GM18498 (cell line): ENCODE results near the gene COX7A1.
"Not testable (repeated sequence)": the region's sequence is repeated elsewhere in the genome, so short reads cannot be mapped to it uniquely, and the experiment has no call there.

Experiments used
- ATAC-seq: cut with Tn5 transposase; IDR thresholded peaks from one replicate; pipeline ENCODE4 v1.9.1; 2021; ENCODE audit warnings: mild to moderate bottlenecking, moderate library complexity; ENCODE audit not compliant: unreplicated experiment

Gene COX7A1

DNA sequence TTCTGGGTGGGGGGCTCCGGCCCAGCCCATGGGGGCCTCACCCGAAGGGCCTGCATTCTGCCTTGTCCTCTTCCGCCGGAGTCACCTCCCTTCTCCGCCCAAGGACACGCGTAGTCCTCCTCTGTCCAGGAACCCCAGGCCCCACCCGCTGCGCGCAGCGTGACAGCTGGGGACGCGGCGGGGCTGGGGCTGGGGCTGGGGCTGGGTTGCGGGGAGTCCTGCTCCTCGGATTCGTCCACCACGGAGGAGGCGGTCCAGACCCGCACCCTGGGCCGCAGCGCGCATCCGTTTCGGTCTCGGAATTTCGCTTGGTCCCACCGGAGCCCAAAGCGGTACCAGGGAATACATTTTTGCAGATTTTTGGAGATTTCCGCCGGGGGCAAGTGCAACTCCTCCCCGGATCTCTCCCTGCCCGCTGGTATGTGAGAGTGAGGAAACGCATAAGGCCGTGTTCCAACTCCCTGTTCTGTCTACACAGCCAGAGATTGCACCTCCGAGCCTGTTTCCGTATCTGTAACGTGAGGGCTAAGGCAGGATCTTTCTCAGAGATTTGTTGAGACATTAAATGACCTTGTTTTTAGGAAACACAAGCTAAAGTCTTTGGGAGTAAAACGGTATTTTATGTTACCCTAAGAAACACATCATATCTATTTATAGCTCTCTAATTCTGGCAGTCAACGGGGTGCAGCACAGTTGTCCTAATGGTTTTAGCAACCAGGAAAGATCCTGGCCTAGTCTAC is at the start of gene COX7A1:
TSS of gene COX7A1 (minus strand) at position 96 of the 740 bp plus-strand sequence. CDS start at position 56, 40 bp downstream.
- no peak for ATAC-seq

DNA sequence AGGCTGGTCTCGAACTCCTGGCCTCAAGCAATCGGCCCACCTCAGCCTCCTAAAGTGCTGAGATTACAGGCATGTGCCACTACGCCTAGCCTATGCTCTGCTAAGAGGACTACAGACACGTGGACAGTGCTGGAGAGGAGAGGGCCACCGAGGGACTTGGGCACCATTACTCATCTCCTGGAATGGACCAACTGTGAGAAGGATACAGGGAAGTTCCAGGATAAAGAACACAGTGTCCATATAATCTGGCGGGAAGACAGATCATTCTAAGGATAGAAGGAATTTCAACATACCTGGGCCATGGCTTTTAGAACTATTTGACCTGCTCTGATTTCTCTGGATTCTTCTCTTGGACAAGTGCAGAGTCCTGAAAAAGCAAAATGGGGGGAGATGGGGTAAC is 49.4 kb upstream of the COX7A1 start:
- no peak for ATAC-seq

DNA sequence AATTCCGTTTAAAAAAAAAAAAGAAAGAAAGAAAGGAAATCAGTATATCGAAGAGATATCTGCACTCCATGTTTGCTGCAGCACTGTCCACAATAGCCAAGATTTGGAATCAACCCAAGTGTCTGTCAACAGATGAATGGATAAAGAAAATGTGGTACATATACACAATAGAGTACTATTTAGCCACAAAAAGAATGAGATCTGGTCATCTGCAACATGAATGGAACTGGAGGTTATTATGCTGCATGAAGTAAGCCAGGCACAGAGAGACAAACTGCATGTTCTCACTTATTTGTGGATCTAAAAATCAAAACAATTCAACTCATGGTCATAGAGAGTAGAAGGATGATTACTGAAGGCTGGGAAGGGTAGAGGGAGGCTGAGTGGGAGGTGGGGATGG is 45.9 kb upstream of the COX7A1 start:
- no peak for ATAC-seq

DNA sequence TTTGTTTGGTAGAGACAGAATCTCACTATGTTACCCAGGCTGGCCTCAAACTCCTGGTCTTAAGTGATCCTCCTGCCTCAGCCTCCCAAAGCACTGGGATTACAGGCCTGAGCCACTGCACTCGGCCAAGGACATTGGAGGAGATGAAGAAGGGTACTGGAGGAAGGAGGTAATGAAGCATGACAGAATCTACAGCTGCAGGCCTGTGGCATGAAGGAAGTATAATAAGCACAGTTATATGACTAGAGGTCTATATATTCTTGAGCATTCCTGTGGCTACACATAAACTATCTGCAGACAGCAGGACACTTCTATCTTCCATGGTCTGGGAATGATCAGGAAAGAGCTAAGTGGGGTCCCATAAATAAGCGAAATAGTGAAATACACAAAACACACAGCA is 44.0 kb upstream of the COX7A1 start:
- no peak for ATAC-seq

DNA sequence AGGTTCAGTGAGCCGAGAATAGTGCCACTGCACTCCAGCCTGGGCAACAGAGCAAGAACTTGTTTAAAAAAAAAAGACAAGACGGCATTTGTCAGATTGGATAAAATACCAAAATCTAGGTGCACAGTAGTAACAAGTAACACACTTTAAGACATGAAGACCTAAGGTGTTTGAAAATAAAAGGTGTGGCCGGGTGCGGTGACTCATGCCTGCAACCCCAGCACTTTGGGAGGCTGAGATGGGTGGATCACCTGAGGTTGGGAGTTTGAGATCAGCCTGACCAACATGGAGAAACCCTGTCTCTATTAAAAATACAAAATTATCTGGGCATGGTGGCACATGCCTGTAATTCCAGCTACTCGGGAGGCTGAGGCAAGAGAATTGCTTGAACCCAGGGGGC is 34.5 kb upstream of the COX7A1 start:
- not testable (repeated sequence) for ATAC-seq

DNA sequence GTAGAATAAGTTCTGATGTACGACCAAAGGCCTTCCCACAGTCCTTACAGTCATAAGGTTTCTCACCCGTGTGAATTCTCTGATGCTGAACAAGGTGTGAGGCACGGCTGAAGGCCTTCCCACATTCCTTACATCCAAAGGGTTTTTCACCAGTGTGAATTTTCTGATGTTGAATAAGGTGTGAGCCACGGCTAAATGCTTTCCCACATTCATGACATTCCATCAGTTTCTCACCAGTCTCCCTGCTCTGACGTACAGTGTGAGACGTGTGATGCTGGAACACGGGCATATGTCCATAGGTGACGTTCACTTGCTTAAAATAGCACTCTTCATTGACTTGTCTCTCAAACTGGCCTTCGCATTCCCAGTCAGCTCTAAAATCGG is 31.0 kb upstream of the COX7A1 start:
- no peak for ATAC-seq

DNA sequence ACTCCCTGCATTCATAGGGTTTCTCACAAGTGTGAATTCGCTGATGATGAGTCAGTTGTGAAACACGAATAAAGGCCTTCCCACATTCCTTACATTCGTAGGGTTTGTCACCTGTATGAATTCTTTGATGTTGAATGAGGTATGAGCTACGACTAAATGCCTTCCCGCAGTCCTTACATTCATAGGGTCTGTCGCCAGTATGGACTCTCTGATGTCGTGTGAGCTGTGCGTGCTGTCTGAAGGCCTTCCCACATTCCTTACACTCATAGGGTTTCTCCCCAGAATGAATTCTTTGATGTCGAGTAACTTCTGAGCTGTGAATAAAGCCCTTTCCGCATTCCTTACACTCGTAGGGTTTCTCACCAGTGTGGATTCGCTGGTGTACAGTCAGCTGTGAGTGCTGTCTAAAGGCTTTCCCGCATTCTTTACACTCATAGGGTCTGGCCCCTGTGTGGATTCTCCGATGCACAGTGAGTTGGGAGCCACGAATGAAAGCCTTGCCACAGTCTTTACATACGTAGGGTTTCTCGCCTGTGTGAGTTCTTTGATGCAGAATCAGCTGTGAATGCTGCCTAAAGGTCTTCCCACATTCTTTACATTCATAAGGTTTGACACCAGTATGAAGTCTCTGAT is 30.5 kb upstream of the COX7A1 start:
- no peak for ATAC-seq

DNA sequence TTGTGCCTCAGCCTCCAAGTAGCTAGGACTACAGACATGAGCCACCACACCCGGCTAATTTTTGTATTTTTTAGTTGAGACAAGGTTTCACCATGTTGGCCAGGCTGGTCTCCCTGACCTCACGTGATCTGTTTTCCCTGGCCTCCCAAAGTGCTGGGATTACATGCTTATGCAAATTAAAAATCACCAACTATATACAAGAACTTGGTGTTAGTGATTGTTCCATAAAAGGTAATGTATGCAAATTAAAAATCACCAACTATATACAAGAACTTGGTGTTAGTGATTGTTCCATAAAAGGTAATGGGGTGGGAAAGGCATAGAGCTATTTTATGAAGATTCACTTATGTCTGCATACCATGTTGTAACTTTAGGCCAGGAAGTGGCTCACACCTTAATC is 26.8 kb upstream of the COX7A1 start:
- ATAC-seq, result not testable (repeated sequence)

DNA sequence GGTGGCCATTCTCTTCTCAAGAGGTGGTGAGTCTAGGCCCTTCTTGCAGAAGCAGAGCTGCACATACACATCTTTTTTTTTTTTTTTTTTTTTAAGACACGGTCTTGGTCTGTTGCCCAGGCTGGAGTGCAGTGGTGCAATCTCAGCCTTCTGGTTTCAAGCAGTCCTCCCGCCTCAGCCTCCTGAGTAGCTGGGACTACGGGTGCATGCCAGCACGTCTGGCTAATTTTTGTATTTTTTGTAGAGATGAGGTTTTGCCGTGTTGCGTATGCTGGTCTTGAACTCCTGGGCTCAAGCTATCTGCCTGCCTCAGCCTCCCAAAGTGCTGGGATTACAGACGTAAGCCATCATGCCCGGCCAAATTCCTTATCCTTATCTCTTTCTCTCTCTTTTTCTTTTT is 21.6 kb upstream of the COX7A1 start:
- not testable (repeated sequence) for ATAC-seq

DNA sequence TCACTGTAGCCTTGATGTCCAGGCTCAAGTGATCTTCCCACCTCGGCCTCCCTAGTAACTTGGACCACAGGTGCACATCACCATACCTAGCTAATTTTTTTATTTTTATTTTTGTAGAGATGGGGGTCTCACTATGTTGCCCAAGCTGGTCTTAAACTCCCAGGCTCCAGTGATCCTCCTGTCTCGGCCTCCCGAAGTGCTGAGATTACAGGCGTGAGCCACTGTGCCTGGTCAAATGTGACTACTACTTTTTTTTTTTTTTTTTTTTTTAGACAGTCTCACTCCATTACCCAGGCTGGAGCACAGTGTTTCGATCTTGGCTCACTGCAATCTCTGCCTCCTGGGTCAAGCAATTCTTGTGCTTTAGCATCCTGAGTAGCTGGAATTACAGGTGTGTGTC is 20.6 kb upstream of the COX7A1 start:
- no peak for ATAC-seq

DNA sequence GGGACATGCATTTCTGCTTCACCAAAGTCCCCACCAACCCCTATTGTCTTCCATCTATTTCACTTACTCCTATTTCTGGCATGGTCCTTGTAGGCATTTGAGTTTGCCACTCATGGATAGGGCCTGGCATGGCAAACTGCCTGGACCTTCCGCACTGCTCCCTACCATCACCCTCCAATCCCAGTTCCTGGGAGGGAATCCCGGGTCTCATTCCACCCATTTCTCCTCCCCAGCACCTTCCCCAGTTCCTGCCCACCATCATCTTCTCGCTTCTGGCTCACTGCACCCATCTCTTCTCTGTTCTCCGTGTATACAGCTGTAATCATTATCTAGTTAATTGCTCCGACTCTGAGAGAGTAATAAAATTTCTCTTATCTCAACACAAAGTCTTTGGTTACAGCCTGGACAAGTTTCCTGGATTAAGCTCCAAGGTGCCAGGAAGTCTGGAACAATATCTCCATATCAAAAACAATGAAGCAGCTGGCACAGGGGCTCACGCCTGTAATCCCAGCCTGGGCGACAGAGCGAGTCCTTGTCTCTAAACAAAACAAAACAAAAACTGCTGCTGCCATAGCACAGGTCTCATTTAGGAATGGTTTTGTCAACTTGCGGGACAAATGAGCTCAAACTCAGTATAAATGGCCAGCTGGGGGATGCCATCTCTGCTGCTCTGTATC is 17.0 kb upstream of the COX7A1 start:
- ATAC-seq, result no peak

DNA sequence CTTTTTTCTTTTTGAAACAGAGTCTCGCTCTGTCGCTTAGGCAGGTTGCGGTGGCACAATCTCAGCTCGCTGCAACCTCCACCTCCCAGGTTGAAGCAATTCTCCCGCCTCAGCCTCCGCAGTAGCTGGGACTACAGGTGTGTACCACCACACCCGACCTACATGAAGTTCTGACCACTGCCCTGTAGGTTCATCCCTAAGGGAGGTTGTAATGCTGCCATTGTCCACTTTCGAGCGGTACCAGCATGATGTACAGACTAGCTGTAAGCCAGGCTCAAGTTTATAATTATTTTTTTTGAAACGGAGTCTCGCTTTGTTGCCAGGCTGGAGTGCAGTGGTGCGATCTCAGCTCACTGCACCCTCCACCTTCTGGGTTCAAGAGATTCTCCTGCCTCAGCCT is 11.6 kb upstream of the COX7A1 start:
- ATAC-seq, result no peak

DNA sequence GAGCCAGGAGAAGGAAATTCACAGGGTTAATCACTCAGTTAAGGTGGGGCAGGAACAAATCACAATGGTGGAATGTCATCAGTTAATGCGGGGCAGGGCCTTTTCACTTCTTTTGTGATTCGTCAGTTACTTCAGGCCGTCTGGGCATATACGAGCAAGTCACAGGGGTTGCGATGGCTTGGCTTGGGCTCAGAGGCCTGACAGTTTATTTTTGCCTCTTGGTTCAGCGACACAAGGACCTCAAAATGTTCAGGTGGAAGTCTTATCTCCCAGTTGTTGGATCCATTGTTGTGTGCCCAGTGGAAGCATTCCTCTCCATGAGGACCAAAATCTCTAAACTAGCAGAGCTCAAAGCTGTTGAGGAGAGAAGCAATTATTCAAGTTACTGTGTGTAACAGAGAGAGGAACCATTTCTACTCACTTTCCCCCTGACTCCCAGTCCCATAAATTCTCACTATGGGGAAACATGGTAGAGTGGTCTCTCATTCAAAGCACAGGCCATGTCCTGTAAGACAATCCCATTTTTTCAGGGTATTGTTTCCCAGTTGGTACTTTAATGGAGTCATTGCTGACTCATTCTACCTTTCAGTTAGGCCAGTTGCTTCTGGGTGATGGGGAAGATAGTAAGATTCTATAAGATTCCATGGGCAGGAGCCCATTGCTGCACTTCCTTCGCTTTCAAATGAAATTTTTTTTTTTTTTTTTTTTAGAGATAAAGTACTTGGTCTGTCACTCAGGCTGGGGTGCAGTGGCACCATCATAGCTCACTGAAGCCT is 8.8 kb upstream of the COX7A1 start:
- no peak for ATAC-seq

DNA sequence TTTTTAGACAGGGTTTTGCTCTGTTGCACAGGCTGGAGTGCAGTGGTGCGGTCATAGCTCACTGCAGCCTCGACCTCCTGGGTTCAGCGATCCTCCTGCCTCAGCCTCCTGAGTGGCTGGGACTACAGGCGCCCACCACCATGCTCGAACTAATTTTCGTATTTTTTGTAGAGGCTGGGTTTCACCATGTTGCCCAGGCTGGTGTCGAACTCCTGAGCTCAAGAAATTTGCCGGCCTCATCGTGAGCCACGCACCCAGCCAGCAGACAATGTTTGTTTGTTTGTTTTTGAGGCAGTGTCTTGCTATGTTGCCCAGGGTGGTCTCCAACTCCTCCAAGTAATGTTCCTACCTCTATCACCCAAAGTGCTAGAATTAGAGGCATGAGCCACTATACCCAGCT is 879 bp upstream of the COX7A1 start:
- no peak for ATAC-seq

DNA sequence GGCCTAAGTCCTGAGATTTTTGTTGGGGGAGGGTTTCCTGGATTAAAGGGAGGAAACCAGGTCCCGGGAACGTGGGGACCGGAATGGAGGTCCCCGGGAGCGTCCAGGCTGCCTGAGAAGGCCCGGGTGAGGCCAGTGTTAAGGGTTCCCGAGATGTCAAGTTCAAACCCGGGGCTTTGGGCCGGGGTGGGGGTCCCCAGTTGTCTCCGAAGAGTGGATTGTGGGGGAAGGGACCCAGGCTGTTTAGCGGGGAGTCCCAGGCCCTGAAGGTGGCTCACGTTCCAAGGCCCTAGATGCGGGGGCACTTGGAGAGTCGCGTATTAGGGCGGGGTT is 262 bp downstream of the COX7A1 start:
- no peak for ATAC-seq

DNA sequence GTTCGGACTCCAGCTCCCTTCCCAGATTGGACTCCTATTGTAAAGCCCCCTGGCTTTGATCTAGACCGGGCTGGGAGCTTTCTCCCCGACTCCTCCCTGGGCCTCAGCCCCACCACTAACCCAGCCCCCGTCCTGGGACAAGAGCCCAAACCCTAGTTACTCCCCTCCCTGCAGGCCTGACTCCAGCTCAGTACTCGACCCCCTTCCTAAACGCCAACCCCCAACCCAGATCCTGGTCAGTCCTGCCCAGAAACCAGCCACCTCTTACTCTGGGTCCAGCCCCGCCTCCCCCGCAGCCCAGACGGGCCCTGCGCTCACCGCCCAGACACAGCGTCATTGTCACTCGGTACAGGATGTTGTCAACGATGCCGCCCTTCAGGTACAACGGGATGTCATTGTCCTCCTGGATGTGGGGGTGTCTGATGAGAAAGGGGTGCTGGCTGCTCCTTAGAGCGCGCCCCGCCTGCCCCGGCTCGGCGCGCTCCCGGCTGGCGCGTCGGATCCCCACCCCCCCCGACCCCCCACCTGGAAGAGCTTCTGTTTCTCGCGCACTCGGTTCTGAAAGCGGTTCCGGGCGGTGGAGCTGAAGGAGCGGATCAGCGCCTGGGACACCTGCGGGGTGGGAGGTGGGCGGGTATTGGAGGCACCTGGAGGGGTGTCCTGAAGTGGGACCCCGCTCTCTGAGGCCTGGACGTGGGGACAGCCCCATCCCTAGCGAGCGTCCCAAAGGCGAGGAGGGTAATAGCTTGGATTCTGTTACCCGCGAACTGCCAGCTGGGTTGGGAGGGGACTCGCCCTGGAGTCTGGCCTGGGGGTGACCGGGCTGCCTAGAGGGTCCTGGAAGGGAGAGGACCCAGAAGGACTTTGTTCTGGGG is 866 bp downstream of the COX7A1 start:
- ATAC-seq, result no peak

DNA sequence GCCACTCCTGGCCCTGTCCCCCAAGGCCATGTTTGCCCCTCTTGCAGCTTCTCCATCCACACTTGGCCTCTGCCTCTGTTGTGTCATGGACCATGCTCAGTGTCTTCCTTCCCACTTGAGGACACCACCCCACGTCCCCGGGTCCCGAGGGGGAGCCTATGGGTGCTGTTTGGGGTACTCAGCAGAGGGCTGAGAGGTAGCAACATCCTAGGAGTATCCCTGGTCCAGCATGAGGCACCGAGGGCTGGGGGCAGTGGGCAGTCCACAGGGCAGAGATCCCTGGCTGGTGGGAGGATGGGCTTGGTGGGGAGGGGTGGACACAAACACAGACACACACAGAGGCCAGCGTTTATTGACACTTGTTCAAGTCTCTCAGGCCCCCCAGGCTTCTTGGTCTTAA is 1.7 kb downstream of the COX7A1 start:
- ATAC-seq, result no peak

DNA sequence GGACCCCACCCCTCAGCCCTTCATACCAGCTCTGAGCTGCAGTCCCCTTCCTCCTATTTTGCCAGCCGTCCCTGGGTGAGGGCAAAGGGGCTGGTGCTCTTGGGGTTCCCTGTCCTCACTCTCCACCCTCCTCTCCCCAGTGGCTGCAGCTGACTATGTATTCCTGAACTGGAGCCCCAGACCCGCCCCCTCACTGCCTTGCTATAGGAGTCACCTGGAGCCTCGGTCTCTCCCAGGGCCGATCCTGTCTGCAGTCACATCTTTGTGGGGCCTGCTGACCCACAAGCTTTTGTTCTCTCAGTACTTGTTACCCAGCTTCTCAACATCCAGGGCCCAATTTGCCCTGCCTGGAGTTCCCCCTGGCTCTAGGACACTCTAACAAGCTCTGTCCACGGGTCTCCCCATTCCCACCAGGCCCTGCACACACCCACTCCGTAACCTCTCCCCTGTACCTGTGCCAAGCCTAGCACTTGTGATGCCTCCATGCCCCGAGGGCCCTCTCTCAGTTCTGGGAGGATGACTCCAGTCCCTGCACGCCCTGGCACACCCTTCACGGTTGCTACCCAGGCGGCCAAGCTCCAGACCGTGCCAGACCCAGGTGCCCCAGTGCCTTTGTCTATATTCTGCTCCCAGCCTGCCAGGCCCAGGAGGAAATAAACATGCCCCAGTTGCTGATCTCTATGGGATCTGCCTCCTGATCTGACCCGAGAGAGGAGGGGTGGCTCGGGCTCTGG is 2.4 kb downstream of the COX7A1 start:
- ATAC-seq, result no peak

DNA sequence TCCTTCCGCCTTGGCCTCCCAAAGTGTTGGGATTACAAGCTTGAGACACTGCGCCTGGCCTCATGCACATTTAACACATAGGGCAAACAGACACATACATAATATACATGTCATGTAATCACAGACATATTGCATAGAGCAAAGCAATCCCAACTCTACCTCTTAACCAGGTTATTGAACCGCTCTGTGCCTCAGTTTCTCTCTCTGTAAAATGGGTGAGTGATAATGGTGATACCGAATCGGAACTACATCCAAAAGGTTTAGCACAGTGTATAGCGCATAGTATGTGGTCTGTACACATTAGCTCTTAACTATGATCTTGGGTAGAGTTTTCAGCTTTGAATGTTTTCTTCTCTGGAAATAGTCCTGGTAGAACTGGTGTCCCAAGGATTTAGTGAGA is 7.6 kb downstream of the COX7A1 start:
- no peak for ATAC-seq

DNA sequence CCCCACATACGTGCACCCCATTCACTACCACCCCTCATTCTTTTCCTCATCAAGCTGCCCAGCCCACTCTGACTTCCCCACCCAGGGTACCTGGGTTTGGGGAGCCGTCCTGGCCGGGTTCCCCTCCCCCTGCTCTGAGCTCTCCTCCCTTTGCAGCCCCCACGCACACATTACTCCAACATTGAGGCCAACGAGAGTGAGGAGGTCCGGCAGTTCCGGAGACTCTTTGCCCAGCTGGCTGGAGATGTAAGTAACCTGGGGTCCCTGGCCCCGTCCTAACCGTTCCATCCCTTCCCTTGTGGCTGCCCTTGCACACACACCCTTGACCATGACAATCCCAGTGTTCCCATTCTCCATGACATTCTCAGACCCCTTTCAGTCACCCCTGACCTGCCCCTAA is 9.8 kb downstream of the COX7A1 start:
- no peak for ATAC-seq
